B cell (primary cell): Measurements from ENCODE around the gene FEM1B. TPM values are rescaled to one million over a fixed set of nuclear protein-coding genes. Genes with fewer than 3 reads are reported as not detected.

Experiments used
- ATAC-seq: fragments of 200-7000 bp; cut with Tn5 transposase; one replicate; pipeline ENCODE4 v1.10.0; 2021; ENCODE audit warnings: low read depth, mild to moderate bottlenecking, moderate number of reproducible peaks, moderate library complexity
- CTCF ChIA-PET: fragments of 350-600 bp; sonication (Branson Sonifier 250); formaldehyde crosslinking; loops from one replicate; lab custom pipeline; 2021; ENCODE audit warnings: antibody characterized with exemption, inconsistent platforms; lab: Charles Lee
- POLR2A ChIA-PET: fragments of 350-600 bp; sonication (Branson Sonifier 250); formaldehyde crosslinking; loops from one replicate; lab custom pipeline; 2021; ENCODE audit warnings: antibody characterized with exemption; lab: Charles Lee
- DNase-seq: peaks from one replicate; pipeline ENCODE4 v3.0.0; 2013
- H2AFZ ChIP-seq: 2 replicates; pipeline ENCODE4 v1.6.1; 2012; ENCODE audit warnings: mild to moderate bottlenecking, low read depth, low read length; ENCODE audit not compliant: insufficient read depth, poor library complexity, severe bottlenecking
- H3K27ac ChIP-seq, 2 donors: 1 replicate in 1 of 2; 2 replicates in 1 of 2; pipeline ENCODE4 v1.5.1; 2012 to 2013; ENCODE audit warnings: low read length in 2 of 2, mild to moderate bottlenecking in 2 of 2, moderate library complexity in 1 of 2
- H3K27me3 ChIP-seq, 4 experiments: fragments of 200-600 bp in 1 of 4; sonication (generic) in 1 of 4; replicated peaks in 1 of 4; 1 replicate in 2 of 4; 2 replicates in 2 of 4; pipeline versions ENCODE4 v1.6.1 to v1.7.0; 2013 to 2016; ENCODE audit warnings: low read length in 3 of 4, mild to moderate bottlenecking in 2 of 4, mixed read lengths in 1 of 4, moderate library complexity in 1 of 4; ENCODE audit not compliant: insufficient read depth in 4 of 4, control insufficient read depth in 3 of 4; ENCODE audit errors: control extremely low read depth in 1 of 4
- H3K36me3 ChIP-seq, 2 experiments: replicated peaks in 1 of 2; 1 replicate in 1 of 2; 2 replicates in 1 of 2; pipeline versions ENCODE4 v1.6.1 to v1.7.1; 2013; ENCODE audit warnings: low read length in 1 of 2; ENCODE audit not compliant: insufficient read depth in 2 of 2, control insufficient read depth in 1 of 2; ENCODE audit errors: control extremely low read depth in 1 of 2, extremely low read depth in 1 of 2
- H3K4me1 ChIP-seq, 2 donors: fragments of 200-600 bp in 1 of 2; sonication (generic) in 1 of 2; 1 replicate in 1 of 2; 2 replicates in 1 of 2; pipeline versions ENCODE4 v1.5.1 to v1.6.1; 2013 to 2017; ENCODE audit warnings: low read length in 2 of 2; ENCODE audit not compliant: control insufficient read depth in 2 of 2, insufficient read depth in 2 of 2
- H3K4me2 ChIP-seq: replicated peaks from 2 replicates; pipeline ENCODE3; 2012; ENCODE audit warnings: mild to moderate bottlenecking, low read depth, low read length; ENCODE audit not compliant: poor library complexity, severe bottlenecking
- H3K4me3 ChIP-seq, 5 experiments: fragments of 200-600 bp in 1 of 5; sonication (generic) in 1 of 5; 1 replicate in 3 of 5; 2 replicates in 2 of 5; pipeline versions ENCODE4 v1.5.1 to v1.7.0; 2011 to 2016; ENCODE audit warnings: low read length in 4 of 5, mild to moderate bottlenecking in 4 of 5, low read depth in 2 of 5, control low read depth in 1 of 5, moderate library complexity in 1 of 5; ENCODE audit not compliant: insufficient read depth in 1 of 5; ENCODE audit errors: control extremely low read depth in 1 of 5, extremely low read depth in 1 of 5
- H3K79me2 ChIP-seq: fragments of 200-600 bp; sonication (generic); one replicate; pipeline ENCODE4 v1.6.0; 2016; ENCODE audit warnings: low read length; ENCODE audit not compliant: control insufficient read depth, insufficient read depth
- H3K9ac ChIP-seq: fragments of 200-600 bp; sonication (generic); 2 replicates; pipeline ENCODE4 v1.6.1; 2017; ENCODE audit warnings: mild to moderate bottlenecking, low read length, moderate library complexity
- H3K9me3 ChIP-seq, 3 donors: one replicate each; pipeline versions ENCODE4 v1.6.1 to v1.7.1; 2013; ENCODE audit warnings: low read length in 2 of 3; ENCODE audit not compliant: control insufficient read depth in 2 of 3, insufficient read depth in 1 of 3; ENCODE audit errors: control extremely low read depth in 1 of 3
- H4K20me1 ChIP-seq: 2 replicates; pipeline ENCODE4 v1.6.0; 2012; ENCODE audit warnings: mild to moderate bottlenecking, low read length; ENCODE audit not compliant: insufficient read depth, control insufficient read depth, poor library complexity, severe bottlenecking
- H3K27ac Mint-ChIP-seq: one replicate; pipeline ENCODE4 v1.8.0; 2021; ENCODE audit warnings: mixed read lengths
- H3K27me3 Mint-ChIP-seq: one replicate; pipeline ENCODE4 v1.8.0; 2021; ENCODE audit warnings: mixed read lengths
- H3K4me1 Mint-ChIP-seq: one replicate; pipeline ENCODE4 v1.8.0; 2021; ENCODE audit warnings: mixed read lengths
- H3K4me3 Mint-ChIP-seq: one replicate; pipeline ENCODE4 v1.8.0; 2021; ENCODE audit warnings: mixed read lengths
- H3K9me3 Mint-ChIP-seq: one replicate; pipeline ENCODE4 v1.8.0; 2022; ENCODE audit warnings: mixed read lengths; ENCODE audit not compliant: insufficient read depth
- EZH2 ChIP-seq: IDR thresholded peaks from 2 replicates; pipeline ENCODE4 v1.6.1; 2012; ENCODE audit warnings: borderline replicate concordance, low read depth, mild to moderate bottlenecking, moderate library complexity, low read length; ENCODE audit not compliant: insufficient read depth, poor library complexity, severe bottlenecking
- WGBS: methylation state at CpG from one replicate; pipeline ENCODE4 v1.1.5; 2013; ENCODE audit warnings: missing lambda C conversion rate; ENCODE audit not compliant: insufficient coverage; 5-methylcytosine and 5-hydroxymethylcytosine counted together
- intact Hi-C: fragments of 100-400 bp; cut with micrococcal nuclease; formaldehyde crosslinking; loops from one replicate; pipeline ENCODE4 v1.10.0; 2022
- polyA plus RNA-seq: library from polyadenylated mRNA; depleted of rRNA; stranded (reverse); fragments of >200 nt; gene quantifications from 2 replicates; pipeline ENCODE4 v1.2.3, GENCODE V29; 2012
- total RNA-seq, 2 donors: library from RNA; stranded (reverse); fragments of 120-200 nt in 1 of 2; gene quantifications; 1 replicate in 1 of 2; 2 replicates in 1 of 2; pipeline versions ENCODE4 v1.2.3 to v1.2.4, GENCODE V29; 2013 to 2022
- TF ChIP-seq, protein P1 (sequence below): fragments of 200-600 bp; IDR thresholded peaks from one replicate; pipeline ENCODE4 v1.8.0; 2022; ENCODE audit warnings: antibody characterized with exemption, mild to moderate bottlenecking

The FEM1B gene
- total and polyA plus RNA-seq, 2 donors (not counting 1 experiment from before 2014, with no cell fraction given): 13.8 to 52.4 TPM

DNA sequence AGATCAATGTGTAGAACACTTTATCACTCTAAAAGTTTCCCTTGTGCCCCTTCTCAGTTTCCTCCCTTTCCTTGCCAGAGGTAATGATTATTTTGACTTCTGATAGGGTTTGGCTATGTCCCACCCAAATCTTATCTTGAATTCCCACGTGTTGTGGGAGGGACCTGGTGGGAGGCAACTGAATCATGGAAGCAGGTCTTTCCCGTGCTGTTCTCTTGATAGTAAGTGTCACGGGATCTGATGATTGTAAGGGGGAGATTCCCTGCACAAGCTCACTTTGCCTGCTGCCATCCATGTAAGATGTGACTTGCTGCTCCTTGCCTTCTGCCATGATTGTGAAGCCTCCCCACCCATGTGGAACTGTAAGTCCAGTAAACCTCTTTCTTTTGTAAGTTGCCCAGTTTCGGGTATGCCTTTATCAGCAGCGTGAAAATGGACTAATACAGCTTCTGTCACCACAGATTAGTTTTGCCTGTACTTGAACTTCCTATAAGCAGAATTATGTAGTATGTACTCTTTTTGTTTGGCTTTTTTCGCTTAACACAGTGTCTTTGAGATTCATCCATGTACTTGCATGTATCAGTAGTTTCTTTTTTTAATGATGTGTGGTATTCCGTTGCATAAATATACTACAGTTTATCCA lies 7.2 kb downstream of the FEM1B start:
- CTCF ChIA-PET: no interaction called here
- peaks cover 64% of the 10 kb centered on the region for H3K4me1 Mint-ChIP-seq
- no peak overlapping the region for H2AFZ ChIP-seq
- intact Hi-C loops: no loop called here
- H3K27me3 Mint-ChIP-seq: no peaks in the 10 kb centered on the region
- H3K9me3 ChIP-seq: no peaks in the 10 kb centered on the region
- WGBS: 94% methylated on average over 2 of the region's 7 CpGs
- peaks cover 78% of the 10 kb centered on the region for H4K20me1 ChIP-seq
- H3K27ac Mint-ChIP-seq: no peak overlapping the region
- no peak for ATAC-seq
- H3K9ac ChIP-seq: no peak overlapping the region
- H3K27me3 ChIP-seq: no peaks in the 10 kb centered on the region
- H3K4me2 ChIP-seq: no peak overlapping the region
- no peak overlapping the region for H3K4me3 Mint-ChIP-seq
- POLR2A ChIA-PET: no interaction called here
- peaks cover 0 to 25% of the 10 kb centered on the region in 2 experiments for H3K36me3 ChIP-seq
- peaks cover 20 to 22% of the 10 kb centered on the region in 2 donors for H3K4me1 ChIP-seq
- H3K79me2 ChIP-seq: peaks cover 100% of the 10 kb centered on the region
- DNase-seq: no peak
- no peak overlapping the region for H3K27ac ChIP-seq
- H3K9me3 Mint-ChIP-seq: no peaks in the 10 kb centered on the region
- TF ChIP-seq, protein P1, sequence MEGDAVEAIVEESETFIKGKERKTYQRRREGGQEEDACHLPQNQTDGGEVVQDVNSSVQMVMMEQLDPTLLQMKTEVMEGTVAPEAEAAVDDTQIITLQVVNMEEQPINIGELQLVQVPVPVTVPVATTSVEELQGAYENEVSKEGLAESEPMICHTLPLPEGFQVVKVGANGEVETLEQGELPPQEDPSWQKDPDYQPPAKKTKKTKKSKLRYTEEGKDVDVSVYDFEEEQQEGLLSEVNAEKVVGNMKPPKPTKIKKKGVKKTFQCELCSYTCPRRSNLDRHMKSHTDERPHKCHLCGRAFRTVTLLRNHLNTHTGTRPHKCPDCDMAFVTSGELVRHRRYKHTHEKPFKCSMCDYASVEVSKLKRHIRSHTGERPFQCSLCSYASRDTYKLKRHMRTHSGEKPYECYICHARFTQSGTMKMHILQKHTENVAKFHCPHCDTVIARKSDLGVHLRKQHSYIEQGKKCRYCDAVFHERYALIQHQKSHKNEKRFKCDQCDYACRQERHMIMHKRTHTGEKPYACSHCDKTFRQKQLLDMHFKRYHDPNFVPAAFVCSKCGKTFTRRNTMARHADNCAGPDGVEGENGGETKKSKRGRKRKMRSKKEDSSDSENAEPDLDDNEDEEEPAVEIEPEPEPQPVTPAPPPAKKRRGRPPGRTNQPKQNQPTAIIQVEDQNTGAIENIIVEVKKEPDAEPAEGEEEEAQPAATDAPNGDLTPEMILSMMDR: no peak
- TF ChIP-seq EZH2: no peak
- H3K4me3 ChIP-seq: no peak overlapping the region

DNA sequence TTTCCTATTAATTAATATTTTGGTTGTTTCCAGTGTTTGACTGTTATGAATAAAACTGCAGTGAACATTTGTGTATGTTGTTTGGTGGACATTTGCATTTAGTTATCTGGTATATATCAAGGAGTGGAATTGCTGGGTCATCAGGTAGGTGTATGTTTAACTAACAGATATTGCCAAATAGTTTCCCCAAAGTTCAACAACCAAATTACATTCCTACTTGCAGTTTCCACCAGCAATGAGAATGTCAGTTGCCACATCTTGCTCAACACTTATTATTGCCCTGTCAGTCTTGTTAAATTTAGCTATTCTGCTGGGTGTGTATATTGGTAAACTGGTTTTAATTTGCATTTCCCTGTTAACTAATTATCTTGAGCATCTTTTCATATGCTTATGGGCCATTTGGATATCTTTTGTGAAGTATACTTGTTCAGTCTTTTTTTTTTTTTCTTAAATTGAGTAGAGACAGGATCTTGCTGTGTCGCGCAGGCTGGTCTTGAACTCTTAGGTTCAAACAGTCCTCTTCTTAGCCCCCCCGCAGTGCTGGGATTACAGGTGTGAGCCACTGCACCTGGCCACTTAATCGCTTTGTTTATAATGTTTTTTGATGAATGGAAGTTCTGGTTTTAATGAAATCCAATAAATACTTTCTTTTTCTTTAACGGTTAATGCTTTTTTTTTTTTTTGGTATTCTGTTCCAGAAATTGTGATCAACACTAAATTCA lies 7.9 kb downstream of the FEM1B start:
- WGBS: no CpG with 5 or more reads among the region's 5 CpGs
- no peaks in the 10 kb centered on the region for H3K27me3 Mint-ChIP-seq

More for the DNA sequence above, 7.9 kb downstream of the FEM1B start:
- no peak for DNase-seq
- Histone ChIP-seq H3K36me3 (peaks cover 4 to 31% of the 10 kb centered on the region in 2 experiments), H4K20me1 (peaks cover 76% of the 10 kb centered on the region), H3K4me2 (no peak overlapping the region), H3K9me3 (no peaks in the 10 kb centered on the region), H3K27ac (no peak overlapping the region), H3K79me2 (peaks cover 100% of the 10 kb centered on the region), H3K4me3 (no peak overlapping the region), H2AFZ (no peak overlapping the region), H3K4me1 (peaks cover 13 to 16% of the 10 kb centered on the region in 2 donors), H3K27me3 (no peaks in the 10 kb centered on the region), H3K9ac (no peak overlapping the region)
- H3K4me1 Mint-ChIP-seq: peaks cover 58% of the 10 kb centered on the region
- TF ChIP-seq EZH2: no peak
- TF ChIP-seq, protein P1: no peak
- ATAC-seq: no peak
- no peak overlapping the region for H3K27ac Mint-ChIP-seq
- no peaks in the 10 kb centered on the region for H3K9me3 Mint-ChIP-seq
- ChIA-PET POLR2A (no interaction called here), CTCF (interaction anchor here (0.7 kb wide), 1 partner anchor 8 kb away, joined by 3 read pairs; the partner anchor contains the start of gene FEM1B)
- intact Hi-C loops: no loop called here
- no peak overlapping the region for H3K4me3 Mint-ChIP-seq
